Measurements from ENCODE around the gene NPNT. TPM values are rescaled to one million over a fixed set of nuclear protein-coding genes. Genes with fewer than 3 reads are reported as not detected.

The NPNT gene
- total RNA-seq, 1 donor from 2014 or later, result 11.0 TPM

DNA sequence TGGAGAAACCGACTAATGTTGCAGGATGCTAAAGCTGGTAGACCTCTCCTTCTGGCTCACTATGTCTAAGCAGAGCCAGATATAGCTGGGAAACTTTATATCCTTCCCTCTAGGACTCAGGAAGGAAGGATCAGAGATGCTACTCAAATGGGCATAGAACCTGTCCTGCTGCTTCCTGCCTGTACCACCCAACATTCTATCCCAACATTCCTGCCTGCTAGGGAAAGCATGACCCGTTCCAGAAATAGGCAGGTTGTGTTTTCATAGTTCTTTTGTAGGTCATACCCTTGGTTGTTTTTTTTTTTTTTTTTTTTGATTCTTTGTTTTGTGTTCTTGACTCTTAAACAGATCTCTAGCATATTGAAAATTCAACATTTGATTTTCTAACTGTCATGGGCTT, 5.3 kb downstream of the NPNT start:
- no peaks in the 10 kb centered on the region for H3K27me3 ChIP-seq
- TF ChIP-seq POLR2AphosphoS5 (IDR thresholded peaks at IDR 0.05; ENCODE audit: insufficient read depth in 1 of 2, low read depth in 1 of 2) (no peak), POLR2A (IDR thresholded peaks at IDR 0.05) (no peak)
- TF ChIP-seq, protein P1, sequence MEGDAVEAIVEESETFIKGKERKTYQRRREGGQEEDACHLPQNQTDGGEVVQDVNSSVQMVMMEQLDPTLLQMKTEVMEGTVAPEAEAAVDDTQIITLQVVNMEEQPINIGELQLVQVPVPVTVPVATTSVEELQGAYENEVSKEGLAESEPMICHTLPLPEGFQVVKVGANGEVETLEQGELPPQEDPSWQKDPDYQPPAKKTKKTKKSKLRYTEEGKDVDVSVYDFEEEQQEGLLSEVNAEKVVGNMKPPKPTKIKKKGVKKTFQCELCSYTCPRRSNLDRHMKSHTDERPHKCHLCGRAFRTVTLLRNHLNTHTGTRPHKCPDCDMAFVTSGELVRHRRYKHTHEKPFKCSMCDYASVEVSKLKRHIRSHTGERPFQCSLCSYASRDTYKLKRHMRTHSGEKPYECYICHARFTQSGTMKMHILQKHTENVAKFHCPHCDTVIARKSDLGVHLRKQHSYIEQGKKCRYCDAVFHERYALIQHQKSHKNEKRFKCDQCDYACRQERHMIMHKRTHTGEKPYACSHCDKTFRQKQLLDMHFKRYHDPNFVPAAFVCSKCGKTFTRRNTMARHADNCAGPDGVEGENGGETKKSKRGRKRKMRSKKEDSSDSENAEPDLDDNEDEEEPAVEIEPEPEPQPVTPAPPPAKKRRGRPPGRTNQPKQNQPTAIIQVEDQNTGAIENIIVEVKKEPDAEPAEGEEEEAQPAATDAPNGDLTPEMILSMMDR (IDR thresholded peaks at IDR 0.05), result no peak
- no peak for DNase-seq (ENCODE audit: extremely low spot score in 2 of 2)
- peaks cover 16% of the 10 kb centered on the region for H3K4me1 ChIP-seq
- H3K4me3 ChIP-seq, result no peak overlapping the region
- no peaks in the 10 kb centered on the region for H3K9me3 ChIP-seq
- no peaks in the 10 kb centered on the region for H3K36me3 ChIP-seq
- intact Hi-C loops (cut with DNase I), result no loop called here
- H3K27ac ChIP-seq, result no peak overlapping the region

GRCh38 chr4:105902550-105903262, 7.4 kb downstream of the NPNT start:
- Histone ChIP-seq H3K9me3 (no peaks in the 10 kb centered on the region), H3K27ac (no peak overlapping the region), H3K4me3 (no peak overlapping the region), H3K27me3 (no peaks in the 10 kb centered on the region), H3K36me3 (no peaks in the 10 kb centered on the region), H3K4me1 (no peaks in the 10 kb centered on the region)
- DNase-seq (ENCODE audit: extremely low spot score in 2 of 2), result no peak
- TF ChIP-seq, protein P1 (IDR thresholded peaks at IDR 0.05), result no peak
- TF ChIP-seq POLR2A (IDR thresholded peaks at IDR 0.05), result no peak
- TF ChIP-seq POLR2AphosphoS5 (IDR thresholded peaks at IDR 0.05; ENCODE audit: insufficient read depth in 1 of 2, low read depth in 1 of 2), result no peak
- intact Hi-C loops (cut with DNase I), result no loop called here

DNA sequence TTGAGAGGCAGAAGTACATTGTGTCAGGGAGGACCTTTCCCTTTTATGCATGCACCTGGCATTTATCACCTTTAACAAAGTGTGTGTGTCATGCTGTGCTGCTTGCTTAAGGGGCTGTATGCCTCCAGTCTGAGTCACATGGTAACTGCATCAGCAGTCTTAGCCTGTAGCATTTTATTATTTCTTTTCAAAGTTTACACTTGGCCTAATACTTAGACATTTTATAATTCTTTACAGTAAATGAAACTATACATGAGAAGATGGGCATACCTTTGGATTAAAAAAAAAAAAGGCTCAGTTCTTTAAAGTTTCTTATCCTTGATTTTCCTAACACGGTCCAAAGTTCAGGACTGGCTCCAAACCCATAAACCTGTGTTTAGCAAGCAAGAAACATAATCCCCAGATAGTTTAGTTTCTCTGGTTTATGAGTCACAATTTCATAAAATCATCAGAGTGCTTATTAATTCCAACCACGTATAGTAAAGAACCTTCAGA, 14.6 kb downstream of the NPNT start:
- Histone ChIP-seq H3K4me1 (peaks cover 7% of the 10 kb centered on the region), H3K9me3 (no peaks in the 10 kb centered on the region), H3K36me3 (no peaks in the 10 kb centered on the region), H3K27ac (no peak overlapping the region), H3K27me3 (no peaks in the 10 kb centered on the region), H3K4me3 (no peak overlapping the region)
- TF ChIP-seq, protein P1 (IDR thresholded peaks at IDR 0.05), result no peak
- TF ChIP-seq POLR2A (IDR thresholded peaks at IDR 0.05) (no peak), POLR2AphosphoS5 (IDR thresholded peaks at IDR 0.05; ENCODE audit: insufficient read depth in 1 of 2, low read depth in 1 of 2) (peak in 1 of 2 donors; percentile 60)
- intact Hi-C loops (cut with DNase I), result no loop called here
- no peak for DNase-seq (ENCODE audit: extremely low spot score in 2 of 2)

DNA sequence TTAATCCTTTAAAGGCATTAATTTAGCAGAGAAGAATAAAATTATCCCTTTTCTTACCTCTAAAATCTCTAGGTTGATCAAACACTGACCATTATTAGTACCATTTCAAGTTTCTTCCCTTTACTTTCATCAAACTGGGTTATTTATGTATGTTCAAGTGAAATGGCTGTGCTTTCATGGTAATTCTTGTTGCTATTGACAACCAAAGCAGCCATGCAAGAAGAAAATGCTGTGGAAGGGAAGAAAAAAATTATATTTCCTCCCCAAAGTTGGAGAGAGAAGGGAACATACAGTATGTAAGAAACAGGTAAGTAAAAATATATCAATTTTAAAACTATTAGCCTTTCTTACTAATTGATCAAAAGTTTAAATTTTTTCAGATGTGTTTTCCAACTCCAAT, 16.2 kb downstream of the NPNT start:
- DNase-seq (ENCODE audit: extremely low spot score in 2 of 2), result no peak
- H3K9me3 ChIP-seq, result no peaks in the 10 kb centered on the region
- H3K27ac ChIP-seq, result no peak overlapping the region
- intact Hi-C loops (cut with DNase I), result no loop called here
- no peak overlapping the region for H3K4me3 ChIP-seq
- H3K27me3 ChIP-seq, result no peaks in the 10 kb centered on the region
- no peak for TF ChIP-seq POLR2AphosphoS5 (IDR thresholded peaks at IDR 0.05; ENCODE audit: insufficient read depth in 1 of 2, low read depth in 1 of 2)
- TF ChIP-seq, protein P1 (IDR thresholded peaks at IDR 0.05), result no peak
- TF ChIP-seq POLR2A (IDR thresholded peaks at IDR 0.05), result no peak
- peaks cover 7% of the 10 kb centered on the region for H3K4me1 ChIP-seq
- H3K36me3 ChIP-seq, result no peaks in the 10 kb centered on the region

DNA sequence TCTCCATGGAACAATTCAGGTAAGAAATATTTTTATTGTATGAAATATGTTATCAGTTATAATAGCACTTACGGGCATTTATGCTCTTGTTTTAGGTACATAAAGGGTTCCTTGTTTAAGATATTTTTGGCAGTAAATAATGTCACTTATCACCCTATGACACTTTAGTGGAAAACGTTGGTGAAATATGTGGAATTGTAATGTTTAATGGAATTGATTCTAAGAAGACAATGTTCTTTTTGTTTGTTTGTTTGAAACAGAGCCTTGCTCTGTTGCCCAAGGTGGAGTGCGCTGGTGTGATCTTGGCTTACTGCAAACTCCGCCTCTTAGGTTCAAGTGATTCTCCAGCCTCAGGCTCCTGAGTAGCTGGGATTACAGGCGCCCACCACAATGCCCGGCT, 17.4 kb downstream of the NPNT start:
- Histone ChIP-seq H3K4me1 (peaks cover 7% of the 10 kb centered on the region), H3K36me3 (no peaks in the 10 kb centered on the region), H3K4me3 (no peak overlapping the region), H3K9me3 (no peaks in the 10 kb centered on the region), H3K27me3 (no peaks in the 10 kb centered on the region), H3K27ac (no peak overlapping the region)
- TF ChIP-seq POLR2A (IDR thresholded peaks at IDR 0.05) (no peak), POLR2AphosphoS5 (IDR thresholded peaks at IDR 0.05; ENCODE audit: insufficient read depth in 1 of 2, low read depth in 1 of 2) (no peak)
- TF ChIP-seq, protein P1 (IDR thresholded peaks at IDR 0.05), result no peak
- DNase-seq (ENCODE audit: extremely low spot score in 2 of 2), result no peak
- intact Hi-C loops (cut with DNase I), result no loop called here

Measured in vagina (tissue), 2 donors.